ENCODE results near the gene PATL1.

Gene PATL1

DNA sequence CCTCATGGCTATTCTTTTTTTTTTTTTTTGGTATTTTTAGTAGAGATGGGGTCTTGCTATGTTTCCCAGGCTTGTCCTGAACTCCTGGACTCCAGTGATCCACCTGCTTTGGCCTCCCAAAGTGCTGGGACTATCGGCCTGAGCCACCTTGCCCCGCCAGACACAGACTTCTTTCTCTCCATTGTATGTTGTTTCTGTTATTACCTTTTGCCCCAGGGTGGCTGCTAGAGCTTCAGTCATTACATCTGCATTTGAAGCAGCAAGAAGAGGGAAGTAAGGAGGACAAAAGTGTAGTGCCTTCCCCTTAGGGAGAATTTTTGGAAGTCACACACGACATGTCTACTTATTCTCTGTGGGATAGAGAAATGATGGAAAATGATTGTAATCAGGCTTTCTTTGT is 43.1 kb downstream of the PATL1 start:
- TF ChIP-seq Cebpa-rat (IDR thresholded peaks at IDR 0.05): no peak
- Histone ChIP-seq H3K27me3 (no peaks in the 10 kb centered on the region), H3K27ac (no peak overlapping the region), H3K9ac (no peak overlapping the region), H3K9me3 (replicated peaks in 1 of 11) (peaks cover 0 to 5% (median 0%) of the 10 kb centered on the region in 11 experiments; a peak in 1 of 22 replicates), H3K4me2 (no peak overlapping the region), H3K36me3 (peaks cover 10 to 19% (median 16%) of the 10 kb centered on the region in 11 experiments; a peak in 21 of 22 replicates), H3K4me3 (no peak overlapping the region), H4K20me1 (no peaks in the 10 kb centered on the region), H3K4me1 (0 out of 20 replicates have a peak, but pooled peaks cover 0 to 4% (median 0%) of the 10 kb centered on the region in 10 experiments)

GRCh38 chr11:59617876-59618275 is 51.0 kb downstream of the PATL1 start:
- H3K9ac ChIP-seq: no peak overlapping the region
- H3K27ac ChIP-seq: no peak overlapping the region
- peaks cover 18 to 28% (median 23%) of the 10 kb centered on the region in 10 experiments for H3K4me1 ChIP-seq
- H3K4me2 ChIP-seq: no peak overlapping the region
- no peaks in the 10 kb centered on the region for H3K27me3 ChIP-seq
- no peak overlapping the region for H3K4me3 ChIP-seq
- no peak for TF ChIP-seq Cebpa-rat (IDR thresholded peaks at IDR 0.05)
- H3K36me3 ChIP-seq: peaks cover 0 to 9% (median 4%) of the 10 kb centered on the region in 11 experiments; a peak in 9 of 22 replicates
- H3K9me3 ChIP-seq (replicated peaks in 1 of 11): no peaks in the 10 kb centered on the region
- peaks cover 13 to 26% (median 22%) of the 10 kb centered on the region in 11 experiments; a peak in 19 of 22 replicates for H4K20me1 ChIP-seq

GRCh38 chr11:59616396-59616982 is 52.3 kb downstream of the PATL1 start:
- Histone ChIP-seq H3K27me3 (no peaks in the 10 kb centered on the region), H3K4me1 (peaks cover 29 to 42% (median 36%) of the 10 kb centered on the region in 10 experiments), H3K4me3 (peak overlapping the region; percentile 41 to 64 (median 48); a peak in 18 of 20 replicates), H3K9ac (peak overlapping the region; percentile 42 to 78 (median 69)), H3K36me3 (peaks cover 0 to 23% (median 13%) of the 10 kb centered on the region in 11 experiments; a peak in 11 of 22 replicates), H3K9me3 (replicated peaks in 1 of 11) (no peaks in the 10 kb centered on the region), H3K4me2 (peak overlapping the region; percentile 59 to 84 (median 77)), H3K27ac (peak overlapping the region; percentile 70 to 87 (median 81)), H4K20me1 (peaks cover 24 to 39% (median 36%) of the 10 kb centered on the region in 11 experiments; a peak in 19 of 22 replicates)
- TF ChIP-seq Cebpa-rat (IDR thresholded peaks at IDR 0.05): no peak

DNA sequence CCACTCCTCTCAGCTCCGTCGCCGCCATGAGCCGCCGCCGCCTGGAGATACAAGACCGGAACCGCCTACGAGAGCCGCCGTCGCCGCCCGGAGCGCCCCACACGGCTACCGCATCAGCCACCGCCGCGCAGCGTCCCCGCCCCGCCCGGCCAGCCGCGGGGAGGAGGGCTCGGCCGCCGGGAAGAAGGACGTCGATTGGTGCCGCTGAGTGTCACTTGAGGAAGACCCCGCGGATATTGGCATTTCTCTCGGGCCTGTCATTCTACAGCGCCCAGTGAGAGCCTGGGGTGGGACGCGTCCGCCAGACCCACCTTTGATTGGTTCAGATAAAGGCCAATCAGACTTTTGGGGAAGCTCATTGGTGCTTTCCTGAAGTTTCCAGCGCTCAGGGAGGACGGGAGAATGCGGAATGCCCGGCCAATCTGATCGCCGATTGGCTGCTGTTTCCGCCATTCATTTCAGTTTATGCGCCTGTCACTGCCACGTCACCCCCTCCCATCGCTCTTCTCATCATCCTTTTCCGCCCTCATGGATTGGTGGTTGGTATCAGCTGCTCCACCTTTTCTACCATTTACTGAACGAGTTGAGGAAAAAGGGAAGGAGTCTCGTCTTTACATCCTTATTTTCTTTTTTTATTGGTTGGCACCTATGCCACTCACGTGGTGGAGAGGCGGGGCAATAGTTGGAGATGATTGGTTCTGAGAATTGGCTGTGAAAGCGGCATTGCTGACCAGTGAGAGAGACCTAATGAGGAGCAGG is 53.0 kb downstream of the PATL1 start, which contains the start of gene OSBP:
Gene OSBP, minus strand, starts transcription at position 138 of the 759 bp plus-strand sequence. Its CDS starts 110 bp downstream, at position 28.
- peaks cover 29 to 43% (median 37%) of the 10 kb centered on the region in 10 experiments for H3K4me1 ChIP-seq
- H4K20me1 ChIP-seq: peaks cover 24 to 46% (median 43%) of the 10 kb centered on the region in 11 experiments; a peak in 19 of 22 replicates
- peak within 1 kb of the TSS; percentile 85 to 99 (median 96) for H3K4me3 ChIP-seq
- TF ChIP-seq Cebpa-rat (IDR thresholded peaks at IDR 0.05): no peak
- H3K27me3 ChIP-seq: no peaks in the 10 kb centered on the region
- peaks cover under 1 to 30% (median 13%) of the 10 kb centered on the region in 11 experiments; a peak in 15 of 22 replicates for H3K36me3 ChIP-seq
- peak within 1 kb of the TSS; percentile 82 to 97 (median 90) for H3K27ac ChIP-seq
- H3K4me2 ChIP-seq: peak within 1 kb of the TSS; percentile 85 to 98 (median 93)
- H3K9me3 ChIP-seq (replicated peaks in 1 of 11): no peaks in the 10 kb centered on the region
- H3K9ac ChIP-seq: peak within 1 kb of the TSS; percentile 89 to 99 (median 94)

DNA sequence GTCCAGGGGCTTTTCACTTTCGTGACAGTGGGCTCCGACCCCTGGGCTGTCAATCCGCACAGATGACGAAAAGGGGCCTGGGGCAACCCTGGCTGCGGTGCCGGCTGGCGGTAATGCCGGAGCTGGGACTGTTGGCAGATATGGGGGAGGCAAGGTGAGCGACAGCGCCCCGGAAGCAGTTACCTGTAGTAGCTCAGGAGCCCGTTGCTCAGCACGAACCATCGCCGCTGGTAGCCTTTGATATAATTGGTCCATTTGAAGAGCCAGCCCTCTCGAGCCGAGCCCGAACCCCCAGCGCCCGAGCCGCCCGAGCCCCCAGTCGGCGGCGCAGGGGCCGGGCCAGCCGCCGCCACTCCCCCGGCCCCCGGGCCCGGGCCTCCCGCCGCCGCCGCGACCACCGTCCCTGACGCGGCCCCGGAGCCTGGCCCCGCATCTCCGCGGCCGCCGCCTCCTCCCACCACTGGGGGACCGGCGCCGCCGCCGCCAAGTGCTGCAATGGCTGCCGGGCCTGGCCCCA is 53.7 kb downstream of the PATL1 start:
- Histone ChIP-seq H3K4me2 (peak overlapping the region; percentile 85 to 98 (median 93)), H3K27ac (peak overlapping the region; percentile 82 to 97 (median 90)), H3K9me3 (replicated peaks in 1 of 11) (no peaks in the 10 kb centered on the region), H4K20me1 (peaks cover 24 to 52% (median 49%) of the 10 kb centered on the region in 11 experiments; a peak in 19 of 22 replicates), H3K4me1 (peaks cover 29 to 43% (median 37%) of the 10 kb centered on the region in 10 experiments), H3K27me3 (no peaks in the 10 kb centered on the region), H3K36me3 (peaks cover 7 to 36% (median 20%) of the 10 kb centered on the region in 11 experiments), H3K4me3 (peak overlapping the region; percentile 85 to 99 (median 96)), H3K9ac (peak overlapping the region; percentile 89 to 99 (median 94))
- no peak for TF ChIP-seq Cebpa-rat (IDR thresholded peaks at IDR 0.05)

DNA sequence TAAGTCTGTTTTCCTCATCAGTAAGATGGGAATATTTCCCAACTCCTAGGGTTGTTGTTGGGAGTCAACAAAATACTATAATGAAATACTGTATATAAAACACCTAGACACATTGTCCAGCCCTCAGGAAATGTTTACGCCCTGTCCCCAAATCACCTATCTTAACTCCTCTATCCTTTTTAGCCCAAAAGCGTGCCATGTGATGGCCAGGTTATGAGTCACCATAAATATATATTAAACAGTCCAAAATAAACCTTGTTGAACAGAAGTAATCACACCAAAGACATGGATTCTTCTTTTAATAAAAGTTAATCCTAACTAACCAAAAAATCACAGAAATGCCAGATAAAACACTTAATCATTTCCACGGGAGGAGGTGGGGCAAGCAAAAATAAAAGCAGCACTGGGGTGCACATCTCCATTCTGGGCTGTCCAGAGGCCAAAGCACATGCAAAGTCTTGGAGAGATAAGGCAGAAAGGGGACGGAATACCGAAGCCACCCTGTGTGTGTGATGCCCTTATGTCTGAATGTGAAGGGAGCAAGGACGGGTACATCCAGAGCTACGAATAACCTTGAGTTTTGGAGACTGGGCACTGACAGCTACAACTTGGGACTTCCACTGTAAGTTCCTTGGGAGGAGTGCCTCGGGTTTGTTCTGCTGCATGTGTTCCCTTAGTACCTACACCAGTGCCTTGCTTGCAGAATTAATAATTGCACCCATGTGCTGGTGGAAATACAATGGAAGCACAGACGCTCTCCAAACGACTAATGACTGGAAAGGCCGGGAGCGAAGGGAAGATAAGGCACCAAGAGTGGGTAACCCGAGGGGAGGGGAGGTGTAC is 54.3 kb downstream of the PATL1 start:
- H3K4me2 ChIP-seq: peak overlapping the region; percentile 85 to 98 (median 93)
- H3K9me3 ChIP-seq (replicated peaks in 1 of 11): no peaks in the 10 kb centered on the region
- H3K4me3 ChIP-seq: peak overlapping the region; percentile 85 to 99 (median 96)
- H3K9ac ChIP-seq: peak overlapping the region; percentile 89 to 99 (median 94)
- H3K27me3 ChIP-seq: no peaks in the 10 kb centered on the region
- H3K36me3 ChIP-seq: peaks cover 14 to 43% (median 26%) of the 10 kb centered on the region in 11 experiments
- peaks cover 29 to 43% (median 37%) of the 10 kb centered on the region in 10 experiments for H3K4me1 ChIP-seq
- peak overlapping the region; percentile 82 to 97 (median 90); a peak in 21 of 22 replicates for H3K27ac ChIP-seq
- H4K20me1 ChIP-seq: peaks cover 24 to 59% (median 53%) of the 10 kb centered on the region in 11 experiments; a peak in 19 of 22 replicates
- TF ChIP-seq Cebpa-rat (IDR thresholded peaks at IDR 0.05): no peak

- peaks cover 24 to 82% (median 65%) of the 10 kb centered on the region in 11 experiments; a peak in 19 of 22 replicates for H4K20me1 ChIP-seq
- H3K4me1 ChIP-seq: peaks cover 29 to 40% (median 36%) of the 10 kb centered on the region in 10 experiments
- no peaks in the 10 kb centered on the region for H3K27me3 ChIP-seq
- H3K4me3 ChIP-seq: no peak overlapping the region
- H3K4me2 ChIP-seq: peak overlapping the region in 9 of 11 experiments; percentile 9 to 98 (median 93); a peak in 13 of 22 replicates
- H3K27ac ChIP-seq: no peak overlapping the region
- no peak overlapping the region for H3K9ac ChIP-seq
- peaks cover 40 to 69% (median 53%) of the 10 kb centered on the region in 11 experiments for H3K36me3 ChIP-seq
- TF ChIP-seq Cebpa-rat (IDR thresholded peaks at IDR 0.05): no peak
- no peaks in the 10 kb centered on the region for H3K9me3 ChIP-seq (replicated peaks in 1 of 11)
Observed at GRCh38 chr11:59611570-59612565, 57.0 kb downstream of the PATL1 start.
